HT-29 (cell line): Measurements from ENCODE around the gene PPARA. TPM values are rescaled to one million over a fixed set of nuclear protein-coding genes. Genes with fewer than 3 reads are reported as not detected.
A peak's percentile ranks its signal among the peaks of the same experiment; 100 is the strongest.

Experiments used
- DNase-seq: peaks from one replicate; pipeline ENCODE4 v3.0.0-alpha.2; 2015; ENCODE audit warnings: low spot score
- total RNA-seq: library from RNA; depleted of rRNA; stranded (reverse); fragments of >200 nt; shearing (Covaris generic); gene quantifications from 2 replicates; pipeline ENCODE4 v1.2.3, GENCODE V29; 2014

The PPARA gene
- total RNA-seq, 1 experiment from 2014 or later = 18.1 TPM

GRCh38 chr22:46113910-46114517 is 36.3 kb upstream of the PPARA start:
- no peak for DNase-seq

GRCh38 chr22:46114518-46115387 is 35.6 kb upstream of the PPARA start:
- peak; percentile 28 for DNase-seq

DNA sequence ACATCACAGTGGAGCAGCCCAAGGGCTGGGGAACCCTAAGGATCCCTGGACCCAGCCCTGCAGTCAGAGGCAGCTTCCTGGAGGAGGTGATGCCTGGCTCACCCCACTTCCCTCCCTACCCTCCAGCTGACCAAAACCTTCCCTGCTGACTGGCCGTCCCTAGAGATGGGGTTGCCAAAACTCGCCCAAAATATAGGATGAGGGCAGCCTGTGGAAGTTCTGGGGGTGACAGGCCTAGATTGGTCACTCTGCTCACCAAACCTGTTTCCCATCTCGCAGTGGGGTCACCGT is 35.0 kb upstream of the PPARA start:
- peak; percentile 39 for DNase-seq

GRCh38 chr22:46115755-46116490 is 34.4 kb upstream of the PPARA start:
- no peak for DNase-seq

GRCh38 chr22:46116491-46116958 is 33.8 kb upstream of the PPARA start:
- peak; percentile 81 for DNase-seq

DNA sequence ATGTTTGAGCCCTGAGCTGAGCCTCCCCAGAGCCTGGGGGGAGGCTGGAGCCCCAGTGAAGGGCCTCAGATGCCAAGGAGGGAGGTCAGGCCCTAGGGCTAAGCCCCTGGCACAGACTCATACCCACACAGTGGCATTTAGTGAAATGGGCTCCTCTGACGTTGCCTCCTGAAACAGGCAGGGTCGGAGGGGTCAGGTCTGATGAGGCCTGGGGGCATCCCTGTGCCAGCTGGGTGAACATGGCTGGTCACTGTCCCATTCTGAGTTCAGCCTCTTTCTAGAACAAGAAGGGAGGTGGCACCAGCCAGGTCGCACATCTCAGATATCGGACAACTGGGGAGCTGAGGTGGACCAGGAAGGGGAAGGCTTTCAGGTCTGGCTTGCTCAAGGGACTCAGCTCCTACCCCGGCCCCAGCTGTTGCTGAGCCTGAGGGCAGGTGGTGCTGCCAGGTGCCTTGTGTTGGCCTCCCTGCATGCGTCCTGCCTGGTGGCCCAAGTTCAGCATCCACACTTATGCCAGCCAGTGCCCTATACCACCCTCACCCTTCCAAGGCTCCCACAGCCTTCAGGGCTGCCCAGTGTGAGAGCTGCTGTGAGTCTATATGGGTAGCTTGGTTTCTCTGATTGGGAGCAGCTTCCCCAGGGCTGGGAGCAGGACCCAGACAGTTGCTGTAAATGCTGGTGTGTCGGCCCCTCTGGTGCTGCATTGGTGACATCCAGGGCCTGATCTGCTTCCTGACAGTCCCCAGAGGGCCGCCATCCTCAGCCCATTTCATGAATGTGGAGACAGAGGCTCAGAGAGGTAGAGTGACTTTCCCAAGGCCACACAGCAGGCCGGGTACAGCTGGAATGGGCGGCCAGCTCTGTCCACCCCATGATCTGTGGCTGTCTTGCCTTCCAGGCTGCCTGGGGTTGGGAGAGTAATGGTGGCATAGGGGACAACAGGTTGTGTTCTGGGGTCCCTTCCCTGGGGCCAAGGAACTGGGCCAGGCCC is 32.8 kb upstream of the PPARA start:
- no peak for DNase-seq

- no peak for DNase-seq
These were observed 31.1 kb upstream of the PPARA start for GRCh38 chr22:46119093-46119728.

DNA sequence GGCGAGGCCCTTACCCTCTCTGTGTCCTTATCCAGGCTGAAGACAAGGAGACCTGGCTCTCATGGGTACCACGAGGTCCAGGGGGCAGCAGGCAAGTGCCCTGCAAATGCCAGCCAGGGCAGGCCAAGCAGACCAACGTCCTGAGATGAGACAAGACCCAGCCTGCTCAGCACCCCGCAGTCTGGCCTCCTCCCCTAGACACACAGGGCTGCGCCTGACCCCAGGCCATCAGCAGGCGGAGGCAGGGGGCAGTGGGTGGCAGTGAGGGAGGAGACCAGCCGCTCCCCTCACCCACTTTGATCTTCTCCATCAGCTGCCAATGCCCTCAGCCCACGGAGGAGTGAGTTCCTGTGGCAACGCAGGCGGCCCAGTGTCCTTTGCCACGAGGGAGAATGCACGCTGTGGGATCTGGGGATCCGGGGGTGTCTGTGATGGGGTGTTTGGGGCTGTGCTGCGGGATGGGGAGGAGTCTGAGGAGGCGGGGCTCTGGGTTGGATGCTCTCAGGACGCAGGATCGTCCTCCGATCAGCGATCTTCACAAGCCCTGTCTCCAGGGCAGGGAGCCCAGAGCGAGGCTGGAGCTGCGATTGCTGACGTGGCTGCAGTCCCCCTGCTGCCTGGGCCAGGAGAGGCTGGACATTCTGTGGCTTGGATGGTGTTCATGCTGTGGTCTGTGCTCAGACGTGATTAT is 30.5 kb upstream of the PPARA start:
- DNase-seq = no peak

DNA sequence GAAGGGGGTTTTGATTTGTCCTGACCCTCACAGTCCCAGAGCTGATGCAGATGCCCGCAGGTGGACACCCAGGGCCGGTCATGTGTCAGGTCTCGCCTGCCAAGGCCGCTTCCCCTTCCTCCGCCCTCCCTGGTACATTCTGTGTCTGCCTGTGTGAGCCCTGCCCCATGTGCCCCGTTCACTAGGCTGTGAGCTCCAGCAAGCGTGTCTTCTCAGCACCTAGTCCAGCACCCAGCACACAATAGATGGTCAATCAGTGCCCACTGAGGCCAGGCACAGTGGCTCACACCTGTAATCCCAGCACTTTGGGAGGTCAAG is 29.9 kb upstream of the PPARA start:
- no peak for DNase-seq

GRCh38 chr22:46121079-46121478 is 29.2 kb upstream of the PPARA start:
- DNase-seq = no peak

- DNase-seq = no peak
These were observed 28.6 kb upstream of the PPARA start for GRCh38 chr22:46121523-46122287.

- DNase-seq = peak; percentile 71
These were observed 27.8 kb upstream of the PPARA start for GRCh38 chr22:46122511-46122971.

GRCh38 chr22:46122980-46123693 is 27.2 kb upstream of the PPARA start:
- DNase-seq = no peak

DNA sequence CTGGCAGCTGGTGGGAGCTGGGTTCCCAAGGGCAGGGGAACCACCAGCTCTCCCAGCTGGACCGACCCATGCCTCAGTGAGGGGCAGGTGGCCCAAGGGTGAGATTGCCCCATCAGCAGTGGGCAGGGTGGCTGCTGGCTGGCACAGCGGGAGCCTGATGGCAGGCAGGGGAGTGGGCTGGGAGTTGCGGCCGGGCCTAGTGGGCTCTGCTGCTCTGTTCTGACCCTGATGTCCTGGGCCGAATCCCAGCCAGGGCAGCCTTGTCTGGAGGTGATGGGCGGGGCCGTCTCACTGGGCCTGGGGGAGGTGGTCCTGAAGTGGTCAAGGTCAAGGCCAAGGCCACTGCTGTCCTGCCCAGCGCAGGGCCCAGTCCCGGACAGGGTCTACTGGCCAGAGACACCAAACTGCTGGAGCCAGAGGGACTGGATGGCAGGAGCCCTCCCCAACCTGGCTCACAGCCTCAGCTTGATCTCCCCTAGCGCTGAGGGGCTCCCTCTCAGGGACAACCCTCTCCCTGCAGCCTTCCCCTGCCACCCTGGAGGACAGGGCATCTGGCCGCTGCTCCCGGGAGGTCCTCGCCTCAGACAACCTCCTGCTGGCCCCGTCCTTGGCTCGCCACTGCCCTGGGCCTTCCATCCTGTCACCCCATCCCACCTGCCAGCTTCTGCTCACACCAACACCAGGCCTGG is 26.5 kb upstream of the PPARA start:
- DNase-seq = no peak

GRCh38 chr22:46124383-46125144 is 25.8 kb upstream of the PPARA start:
- DNase-seq = no peak

DNA sequence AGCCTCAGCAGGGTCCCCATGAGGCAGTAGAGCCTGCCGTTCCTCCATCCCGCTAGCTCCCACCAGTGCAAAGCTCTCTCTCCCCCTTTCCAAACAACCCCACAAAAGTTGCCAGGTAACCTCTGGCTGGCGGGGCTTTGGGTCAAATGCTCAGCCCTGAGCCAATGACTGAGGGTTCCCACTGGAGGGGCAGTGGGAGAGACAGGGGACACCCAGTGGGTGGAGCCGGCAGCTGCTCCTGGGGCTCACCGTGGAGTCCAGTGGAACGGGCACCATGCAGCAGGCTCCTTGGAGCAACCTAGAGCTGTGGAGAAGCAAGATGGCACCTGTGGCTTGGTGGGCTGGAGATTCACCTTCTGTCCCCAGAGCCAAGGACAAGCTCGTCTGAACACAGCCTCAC is 25.0 kb upstream of the PPARA start:
- no peak for DNase-seq
